ENCODE results near the gene YBX3.

The YBX3 gene

GRCh38 chr12:10690906-10691305 is 32.2 kb downstream of the YBX3 start:
- in situ Hi-C loops (cut with MboI; ENCODE audit: low pct_unique_long_range_greater_than_20kb, low sequenced_read_pairs, unreplicated experiment): no loop called here
- TF ChIP-seq CTCF (IDR thresholded peaks at IDR 0.05; ENCODE audit: extremely low read depth, insufficient read depth, missing control alignments): no peak
- no peak for DNase-seq (ENCODE audit: low spot score)

- no peak for TF ChIP-seq CTCF (IDR thresholded peaks at IDR 0.05; ENCODE audit: extremely low read depth, insufficient read depth, missing control alignments)
- no peak for DNase-seq (ENCODE audit: low spot score)
- in situ Hi-C loops (cut with MboI; ENCODE audit: low pct_unique_long_range_greater_than_20kb, low sequenced_read_pairs, unreplicated experiment): no loop called here
Measured at GRCh38 chr12:10689146-10689545, 34.0 kb downstream of the YBX3 start.

- DNase-seq (ENCODE audit: low spot score): no peak
- TF ChIP-seq CTCF (IDR thresholded peaks at IDR 0.05; ENCODE audit: extremely low read depth, insufficient read depth, missing control alignments): no peak
- in situ Hi-C loops (cut with MboI; ENCODE audit: low pct_unique_long_range_greater_than_20kb, low sequenced_read_pairs, unreplicated experiment): no loop called here
Measured at GRCh38 chr12:10688042-10688441, 35.1 kb downstream of the YBX3 start.

GRCh38 chr12:10673659-10674384 is 49.3 kb downstream of the YBX3 start, which contains the start of gene STYK1:
Gene STYK1 (minus strand): TSS chr12:10674052. CDS start chr12:10634618, 39,434 bp downstream.
- in situ Hi-C loops (cut with MboI; ENCODE audit: low pct_unique_long_range_greater_than_20kb, low sequenced_read_pairs, unreplicated experiment): no loop called here
- TF ChIP-seq CTCF (IDR thresholded peaks at IDR 0.05; ENCODE audit: extremely low read depth, insufficient read depth, missing control alignments): peak; percentile 93
- DNase-seq (ENCODE audit: low spot score): peak; percentile 78

GRCh38 chr12:10672231-10672868 is 50.8 kb downstream of the YBX3 start:
- in situ Hi-C loops (cut with MboI; ENCODE audit: low pct_unique_long_range_greater_than_20kb, low sequenced_read_pairs, unreplicated experiment): no loop called here
- TF ChIP-seq CTCF (IDR thresholded peaks at IDR 0.05; ENCODE audit: extremely low read depth, insufficient read depth, missing control alignments): no peak

GRCh38 chr12:10669533-10669932 is 53.6 kb downstream of the YBX3 start:
- no peak for DNase-seq (ENCODE audit: low spot score)
- TF ChIP-seq CTCF (IDR thresholded peaks at IDR 0.05; ENCODE audit: extremely low read depth, insufficient read depth, missing control alignments): no peak
- in situ Hi-C loops (cut with MboI; ENCODE audit: low pct_unique_long_range_greater_than_20kb, low sequenced_read_pairs, unreplicated experiment): no loop called here

More at GRCh38 chr12:10672231-10672868, 50.8 kb downstream of the YBX3 start:
- DNase-seq (ENCODE audit: low spot score): no peak

All from GM13977 (cell line).